ENCODE results near the gene SRP54.
A peak's percentile ranks its signal among the peaks of the same experiment; 100 is the strongest.

The SRP54 gene

GRCh38 chr14:34982421-34983147 lies at the start of gene SRP54:
TSS of gene SRP54 (plus strand) at chr14:34982992. CDS start at chr14:34996710, 13,718 bp downstream.
- peak; percentile 55 for TF ChIP-seq CTCF (IDR thresholded peaks at IDR 0.05; ENCODE audit: low read depth, low read length, missing control alignments)
- H3K27me3 ChIP-seq (replicated peaks), result no peaks in the 10 kb centered on the region
- in situ Hi-C loops (cut with HindIII; ENCODE audit: low pct_ligation_motif_present, low sequenced_read_pairs), result no loop called here
- DNase-seq, result peak; percentile 96
- no peaks in the 10 kb centered on the region for H3K36me3 ChIP-seq (replicated peaks)
- H3K27ac ChIP-seq, result peak within 1 kb of the TSS; percentile 96
- H3K4me3 ChIP-seq (ENCODE audit: low read depth, low read length), result peak within 1 kb of the TSS; percentile 90

- no peak for TF ChIP-seq CTCF (IDR thresholded peaks at IDR 0.05; ENCODE audit: low read depth, low read length, missing control alignments)
- no peaks in the 10 kb centered on the region for H3K36me3 ChIP-seq (replicated peaks)
- DNase-seq, result no peak
- in situ Hi-C loops (cut with HindIII; ENCODE audit: low pct_ligation_motif_present, low sequenced_read_pairs), result no loop called here
- H3K4me3 ChIP-seq (ENCODE audit: low read depth, low read length), result no peak overlapping the region
- no peaks in the 10 kb centered on the region for H3K27me3 ChIP-seq (replicated peaks)
- H3K27ac ChIP-seq, result no peak overlapping the region
These were observed 49.5 kb upstream of the SRP54 start for GRCh38 chr14:34933301-34933700.

DNA sequence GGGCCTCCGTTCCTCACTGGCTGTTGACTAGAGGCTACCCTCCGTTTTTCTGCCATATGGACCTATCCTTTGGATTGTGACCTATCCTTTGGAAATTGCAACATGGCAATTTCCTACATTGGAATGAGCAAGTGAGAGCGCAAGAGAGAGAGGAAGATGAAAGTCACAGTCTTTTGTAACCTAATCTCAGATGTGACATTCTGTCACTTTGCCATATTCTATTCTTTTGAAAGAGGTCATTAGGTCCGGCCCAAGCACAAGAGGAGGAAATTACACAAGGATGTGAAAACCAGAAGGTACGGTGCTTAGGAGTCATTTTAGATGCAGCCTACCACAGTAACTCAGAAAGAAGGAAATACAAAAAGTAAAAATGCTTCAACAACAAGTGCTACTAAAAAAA lies 47.3 kb upstream of the SRP54 start:
- in situ Hi-C loops (cut with HindIII; ENCODE audit: low pct_ligation_motif_present, low sequenced_read_pairs), result no loop called here
- H3K27ac ChIP-seq, result no peak overlapping the region
- DNase-seq, result no peak
- H3K36me3 ChIP-seq (replicated peaks), result no peaks in the 10 kb centered on the region
- H3K4me3 ChIP-seq (ENCODE audit: low read depth, low read length), result no peak overlapping the region
- no peaks in the 10 kb centered on the region for H3K27me3 ChIP-seq (replicated peaks)
- TF ChIP-seq CTCF (IDR thresholded peaks at IDR 0.05; ENCODE audit: low read depth, low read length, missing control alignments), result no peak

GRCh38 chr14:34937442-34937841 lies 45.4 kb upstream of the SRP54 start:
- Histone ChIP-seq H3K27me3 (replicated peaks) (no peaks in the 10 kb centered on the region), H3K27ac (no peak overlapping the region), H3K36me3 (replicated peaks) (no peaks in the 10 kb centered on the region), H3K4me3 (ENCODE audit: low read depth, low read length) (no peak overlapping the region)
- in situ Hi-C loops (cut with HindIII; ENCODE audit: low pct_ligation_motif_present, low sequenced_read_pairs), result no loop called here
- DNase-seq, result no peak
- TF ChIP-seq CTCF (IDR thresholded peaks at IDR 0.05; ENCODE audit: low read depth, low read length, missing control alignments), result no peak

DNA sequence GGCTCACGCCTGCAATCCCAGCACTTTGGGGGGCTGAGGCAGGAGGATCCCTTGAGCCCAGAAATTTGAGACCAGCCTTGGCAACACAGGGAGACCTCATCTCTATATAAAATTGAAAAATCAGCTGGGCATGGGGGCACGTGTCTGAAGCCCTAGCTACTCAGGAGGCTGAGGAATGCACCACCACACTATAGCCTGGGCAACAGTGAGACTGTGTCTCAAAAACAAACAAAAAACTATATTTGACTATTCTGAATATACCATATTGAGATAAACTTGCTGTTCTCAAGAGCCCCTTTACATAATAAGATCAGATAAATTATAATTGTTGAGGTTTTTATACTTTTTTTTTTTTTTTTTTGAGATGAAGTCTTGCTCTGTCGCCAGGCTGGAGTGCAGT lies 44.9 kb upstream of the SRP54 start:
- in situ Hi-C loops (cut with HindIII; ENCODE audit: low pct_ligation_motif_present, low sequenced_read_pairs), result no loop called here
- Histone ChIP-seq H3K4me3 (ENCODE audit: low read depth, low read length) (no peak overlapping the region), H3K27me3 (replicated peaks) (no peaks in the 10 kb centered on the region), H3K27ac (no peak overlapping the region), H3K36me3 (replicated peaks) (no peaks in the 10 kb centered on the region)
- no peak for TF ChIP-seq CTCF (IDR thresholded peaks at IDR 0.05; ENCODE audit: low read depth, low read length, missing control alignments)
- DNase-seq, result no peak

DNA sequence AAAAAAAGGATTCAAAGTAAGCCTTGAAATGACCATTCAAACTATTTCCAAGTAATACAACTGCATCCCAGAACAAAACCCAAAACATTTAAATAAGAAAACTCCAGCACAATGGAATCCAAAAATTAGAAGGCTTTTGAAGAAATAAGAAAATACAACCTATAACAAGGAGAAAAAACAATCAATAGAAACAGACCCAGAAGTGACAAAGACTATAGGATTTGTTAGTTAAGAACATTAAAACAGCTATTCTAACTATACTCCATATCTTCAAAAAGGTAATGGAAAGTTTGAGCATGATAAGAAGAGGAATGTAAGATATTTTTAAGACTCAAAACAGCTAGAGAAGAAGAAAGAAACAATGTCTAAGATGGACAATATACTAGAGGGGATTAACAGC lies 39.3 kb upstream of the SRP54 start:
- no peak for TF ChIP-seq CTCF (IDR thresholded peaks at IDR 0.05; ENCODE audit: low read depth, low read length, missing control alignments)
- no peak overlapping the region for H3K27ac ChIP-seq
- in situ Hi-C loops (cut with HindIII; ENCODE audit: low pct_ligation_motif_present, low sequenced_read_pairs), result no loop called here
- DNase-seq, result no peak
- no peaks in the 10 kb centered on the region for H3K27me3 ChIP-seq (replicated peaks)
- no peak overlapping the region for H3K4me3 ChIP-seq (ENCODE audit: low read depth, low read length)
- H3K36me3 ChIP-seq (replicated peaks), result no peaks in the 10 kb centered on the region
